Peyer's patch (tissue), 4 donors: ENCODE measurements around the gene ACTL6B. TPM values are rescaled to one million over a fixed set of nuclear protein-coding genes. Genes with fewer than 3 reads are reported as not detected.

Source experiments
- DNase-seq, 3 donors: peaks; one replicate each; pipeline ENCODE4 v3.0.0-alpha.2; 2017 to 2019
- H3K27ac ChIP-seq, 4 donors: fragments of 200-600 bp; sonication (generic); one replicate each; pipeline ENCODE4 v1.5.1; 2016 to 2019
- H3K27me3 ChIP-seq, 2 donors: fragments of 200-600 bp; sonication (generic); one replicate each; pipeline ENCODE4 v1.5.1; 2019
- H3K36me3 ChIP-seq, 3 donors: fragments of 200-600 bp; sonication (generic); one replicate each; pipeline ENCODE4 v1.5.1; 2016 to 2019
- H3K4me1 ChIP-seq, 4 donors: fragments of 200-600 bp; sonication (generic); one replicate each; pipeline ENCODE4 v1.5.1; 2016 to 2019
- H3K4me3 ChIP-seq, 4 donors: fragments of 200-600 bp; sonication (generic); 1 replicate in 3 of 4; 2 replicates in 1 of 4; pipeline ENCODE4 v1.5.1; 2016 to 2019; ENCODE audit warnings: mild to moderate bottlenecking in 1 of 4
- H3K9me3 ChIP-seq, 4 donors: fragments of 200-600 bp; sonication (generic); one replicate each; pipeline ENCODE4 v1.5.1; 2016 to 2019; ENCODE audit warnings: mild to moderate bottlenecking in 1 of 4
- CTCF ChIP-seq, 6 experiments: fragments of 450-650 bp in 4 of 6; fragments of 200-600 bp in 2 of 6; sonication (generic) in 1 of 6; IDR thresholded peaks; one replicate each; pipeline ENCODE4 v1.5.1; 2017 to 2019; ENCODE audit warnings: antibody characterized with exemption in 6 of 6, mild to moderate bottlenecking in 3 of 6, moderate library complexity in 1 of 6
- POLR2A ChIP-seq, 2 donors: fragments of 450-650 bp; IDR thresholded peaks; one replicate each; pipeline ENCODE4 v1.5.1; 2017; ENCODE audit warnings: antibody characterized with exemption in 2 of 2, mild to moderate bottlenecking in 2 of 2, moderate library complexity in 2 of 2
- total RNA-seq, 4 donors: library from RNA; depleted of rRNA; stranded (reverse); fragments of >200 nt; gene quantifications; one replicate each; pipeline ENCODE4 v1.1.0, GENCODE V29; 2016

ACTL6B gene
- total RNA-seq, 4 donors from 2014 or later, result not detected

DNA sequence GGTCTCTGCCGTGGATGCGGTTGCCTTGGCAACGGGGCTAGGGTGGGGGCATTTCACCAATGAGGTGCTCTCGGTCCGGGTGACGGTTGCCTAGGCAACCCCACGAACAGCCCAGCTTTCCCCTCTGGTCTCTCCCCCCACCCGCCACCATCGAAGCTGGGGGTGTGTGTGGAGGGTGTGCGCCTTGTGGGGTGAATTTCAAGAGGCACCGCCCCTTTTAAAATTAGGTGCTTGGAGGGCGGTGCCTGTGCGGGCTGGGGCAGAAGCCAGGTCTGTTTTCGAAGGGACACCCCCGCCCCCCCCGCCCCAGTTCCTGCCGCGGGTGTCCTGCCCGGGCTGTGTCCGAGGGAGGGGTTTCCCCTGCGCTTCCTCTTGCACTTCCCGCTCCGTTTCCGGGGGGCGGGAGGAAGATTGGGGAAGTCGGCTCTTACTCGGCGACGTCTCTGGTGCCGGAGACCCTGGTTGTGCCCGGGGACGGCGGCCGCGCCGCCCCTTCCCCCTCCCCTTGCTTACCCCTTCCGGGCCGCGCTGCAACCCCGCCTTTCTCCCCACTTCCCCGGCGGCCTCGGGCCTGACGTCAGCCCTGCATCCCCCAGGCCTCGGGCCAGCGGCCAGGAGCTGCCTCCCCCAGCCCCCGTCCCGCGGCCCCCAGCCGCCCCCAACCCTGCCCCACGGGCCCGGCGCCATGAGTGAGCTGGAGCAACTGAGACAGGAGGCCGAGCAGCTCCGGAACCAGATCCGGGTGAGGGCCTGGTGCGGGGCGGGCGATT is 19.5 kb upstream of the ACTL6B start:
- H3K9me3 ChIP-seq, result no peaks in the 10 kb centered on the region
- no peak for TF ChIP-seq CTCF (IDR thresholded peaks at IDR 0.05)
- peak in 1 of 2 donors; percentile 33 for TF ChIP-seq POLR2A (IDR thresholded peaks at IDR 0.05)
- H3K4me3 ChIP-seq, result peak overlapping the region; percentile 73 to 91 (median 86)
- H3K4me1 ChIP-seq, result peaks cover 0 to 33% (median 2%) of the 10 kb centered on the region in 4 donors
- H3K27me3 ChIP-seq, result no peaks in the 10 kb centered on the region
- peaks cover 0 to 44% (median 0%) of the 10 kb centered on the region in 3 donors for H3K36me3 ChIP-seq
- peak overlapping the region; percentile 95 to 97 (median 96) for H3K27ac ChIP-seq
- DNase-seq, result peak; percentile 79 to 96 (median 94)

DNA sequence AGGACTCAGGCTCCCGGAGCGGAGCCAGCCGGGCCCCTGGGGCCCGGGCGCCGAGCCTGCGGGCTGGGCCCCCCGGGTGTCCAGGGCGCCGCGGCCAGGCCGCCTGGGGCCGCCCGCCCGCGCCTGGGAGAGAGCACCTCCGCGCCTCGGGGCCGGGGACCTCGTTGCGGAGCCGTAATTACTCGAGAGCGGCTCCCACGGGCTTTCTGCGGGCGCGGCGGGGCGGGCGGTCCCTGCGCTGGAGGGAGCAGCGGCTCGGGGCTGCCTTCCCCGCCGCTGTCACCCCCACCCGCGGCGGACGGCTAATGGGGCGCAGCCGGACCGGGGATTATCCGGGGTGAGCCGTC is 18.8 kb upstream of the ACTL6B start:
- Histone ChIP-seq H3K27ac (peak overlapping the region; percentile 95 to 97 (median 96)), H3K4me1 (peaks cover 0 to 28% (median 2%) of the 10 kb centered on the region in 4 donors), H3K27me3 (no peaks in the 10 kb centered on the region), H3K36me3 (peaks cover 0 to 37% (median 0%) of the 10 kb centered on the region in 3 donors), H3K4me3 (peak overlapping the region; percentile 73 to 91 (median 86)), H3K9me3 (no peaks in the 10 kb centered on the region)
- no peak for TF ChIP-seq POLR2A (IDR thresholded peaks at IDR 0.05)
- TF ChIP-seq CTCF (IDR thresholded peaks at IDR 0.05), result no peak
- DNase-seq, result peak in 1 of 3 donors; percentile 57

DNA sequence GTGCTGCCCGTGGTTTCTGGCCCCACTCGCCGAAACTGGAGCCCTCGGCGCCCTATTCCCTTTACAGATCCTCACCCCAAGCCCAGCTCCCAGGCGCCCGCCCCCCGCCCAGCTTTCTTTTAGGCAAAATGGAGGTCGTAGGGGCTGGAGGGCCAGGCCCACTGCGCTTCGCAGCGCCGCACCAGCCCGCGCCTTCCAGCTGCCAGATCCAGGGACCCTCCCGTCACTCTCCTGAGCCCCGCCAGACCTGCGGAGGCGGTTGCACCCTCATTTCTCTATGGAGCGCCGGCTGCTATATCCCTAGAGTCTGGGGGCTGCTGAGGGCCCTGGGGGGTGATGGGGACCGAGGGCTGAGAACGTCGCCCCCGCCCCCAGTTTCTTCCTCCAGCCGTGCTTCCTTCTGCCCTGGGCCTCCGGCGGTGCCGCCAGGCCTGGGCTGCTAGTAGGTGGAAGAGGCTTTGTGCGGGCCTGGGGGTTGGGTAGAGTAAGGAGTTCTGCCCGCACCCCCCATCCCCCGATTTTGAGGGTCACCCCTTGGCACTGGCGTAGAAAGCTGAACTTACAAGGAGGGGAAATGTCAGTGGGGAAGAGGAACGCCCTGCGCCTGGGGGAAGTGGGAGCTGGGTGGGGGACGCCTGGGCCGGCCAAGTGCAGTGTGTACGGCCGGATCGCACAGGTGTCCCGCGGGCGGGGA is 18.3 kb upstream of the ACTL6B start:
- Histone ChIP-seq H3K27ac (peak overlapping the region; percentile 95 to 97 (median 96)), H3K36me3 (peaks cover 0 to 32% (median 0%) of the 10 kb centered on the region in 3 donors), H3K4me1 (peaks cover 0 to 23% (median 2%) of the 10 kb centered on the region in 4 donors), H3K4me3 (peak overlapping the region; percentile 73 to 91 (median 86)), H3K9me3 (no peaks in the 10 kb centered on the region), H3K27me3 (no peaks in the 10 kb centered on the region)
- TF ChIP-seq POLR2A (IDR thresholded peaks at IDR 0.05) (no peak), CTCF (IDR thresholded peaks at IDR 0.05) (no peak)
- peak; percentile 46 to 71 (median 67) for DNase-seq

- Histone ChIP-seq H3K27me3 (no peaks in the 10 kb centered on the region), H3K36me3 (peaks cover 0 to 26% (median 0%) of the 10 kb centered on the region in 3 donors), H3K4me1 (peaks cover 0 to 22% (median 2%) of the 10 kb centered on the region in 4 donors), H3K4me3 (peak overlapping the region; percentile 73 to 91 (median 86)), H3K9me3 (no peaks in the 10 kb centered on the region), H3K27ac (peak overlapping the region; percentile 95 to 97 (median 96))
- TF ChIP-seq POLR2A (IDR thresholded peaks at IDR 0.05), result no peak
- no peak for TF ChIP-seq CTCF (IDR thresholded peaks at IDR 0.05)
- peak in 2 of 3 donors; percentile 69 to 78 for DNase-seq
Observed at GRCh38 chr7:100673942-100674410, 17.7 kb upstream of the ACTL6B start.

DNA sequence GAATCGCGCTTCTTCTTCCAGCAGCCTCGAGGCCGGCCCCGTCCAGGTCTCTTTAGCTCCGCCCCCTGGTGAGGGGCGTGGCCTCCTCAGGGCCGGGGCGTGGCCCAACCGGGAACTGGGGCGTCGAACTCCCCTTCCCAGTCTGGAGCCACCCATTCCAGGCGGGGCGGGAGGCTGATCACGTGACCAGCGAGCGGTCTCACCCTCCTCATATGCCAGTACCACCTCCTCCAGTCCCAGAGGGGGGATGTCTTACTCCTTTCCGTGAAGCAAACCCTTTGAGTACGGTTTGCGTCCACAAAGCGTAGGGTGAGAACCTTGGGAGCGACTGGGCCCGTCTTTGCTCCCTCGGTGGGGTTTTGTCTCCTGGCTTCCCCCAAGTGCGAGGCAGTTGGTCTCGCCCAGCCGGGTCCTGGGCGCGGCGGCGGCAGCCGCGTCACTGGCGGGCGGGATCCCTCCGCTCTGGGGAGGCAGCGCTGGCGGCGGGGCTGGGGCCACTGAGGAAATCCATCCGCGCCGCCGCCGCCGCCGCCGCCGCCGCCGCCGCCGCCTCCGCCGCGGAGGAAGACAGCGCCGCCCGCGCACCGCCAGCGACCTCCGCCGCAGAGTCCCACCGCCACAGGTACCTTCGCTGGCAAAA is 17.2 kb upstream of the ACTL6B start, which contains the start of gene GNB2:
TSS of gene GNB2 (plus strand) at position 439 of the 640 bp plus-strand sequence. CDS start 2,526 bp downstream, outside the sequence.
- peak within 1 kb of the TSS; percentile 95 to 97 (median 96) for H3K27ac ChIP-seq

More for the DNA sequence above, 17.2 kb upstream of the ACTL6B start, which contains the start of gene GNB2:
- peaks cover 0 to 22% (median 2%) of the 10 kb centered on the region in 4 donors for H3K4me1 ChIP-seq
- peak in 1 of 6 experiments; percentile 22 for TF ChIP-seq CTCF (IDR thresholded peaks at IDR 0.05)
- peak; percentile 59 to 75 for TF ChIP-seq POLR2A (IDR thresholded peaks at IDR 0.05)
- peak within 1 kb of the TSS; percentile 73 to 91 (median 86) for H3K4me3 ChIP-seq
- H3K27me3 ChIP-seq, result no peaks in the 10 kb centered on the region
- peak; percentile 99 to 100 (median 100) for DNase-seq
- no peaks in the 10 kb centered on the region for H3K9me3 ChIP-seq
- H3K36me3 ChIP-seq, result peaks cover 0 to 21% (median 0%) of the 10 kb centered on the region in 3 donors
